K562 (cell line): ENCODE measurements around the gene PTPN1. TPM values are rescaled to one million over a fixed set of nuclear protein-coding genes. Genes with fewer than 3 reads are reported as not detected.
A peak's percentile ranks its signal among the peaks of the same experiment; 100 is the strongest.

Source experiments
- ATAC-seq: fragments of 200-7000 bp; cut with Tn5 transposase; 3 replicates; pipeline ENCODE4 v1.9.1; 2020; ENCODE audit warnings: moderate library complexity
- BruUV-seq: library from RNA; stranded (reverse); fragments of 400-500 nt; replicated peaks from 2 replicates; lab custom pipeline; 2021; lab: Mats Ljungman, UMichigan
- CTCF ChIA-PET: fragments of 300-600 bp; formaldehyde crosslinking; extraction: SDS; loops from one replicate; lab custom pipeline; 2021; ENCODE audit warnings: low intra/inter-chr PET ratio; lab: Yijun Ruan, JAX
- POLR2A ChIA-PET: fragments of 300-600, 350-650 bp; sonication (Branson Sonifier 250); formaldehyde crosslinking; extraction: SDS; loops from one replicate; lab custom pipeline; 2021; ENCODE audit warnings: antibody characterized with exemption, inconsistent platforms; lab: Yijun Ruan, JAX
- DNase-seq, 4 experiments: peaks; one replicate each; pipeline versions ENCODE4 v3.0.0 to v3.0.0-alpha.2; 2011 to 2018; ENCODE audit warnings: low spot score in 3 of 4, mixed read lengths in 3 of 4; ENCODE audit errors: extremely low read depth in 1 of 4
- FAIRE-seq: peaks from 2 replicates; lab custom pipeline; 2011; peaks lifted over from hg19 to GRCh38; lab: Jason Lieb, UNC
- H2AFZ ChIP-seq: 2 replicates; pipeline ENCODE4 v1.6.0; 2011; ENCODE audit warnings: low read depth, low read length, control low read depth, inconsistent platforms
- H3K27ac ChIP-seq: fragments of 200-600 bp; 3 replicates; pipeline ENCODE4 v1.8.0; 2011; ENCODE audit warnings: low read depth, mild to moderate bottlenecking, control low read depth, inconsistent platforms, low read length, moderate library complexity, mixed read lengths; ENCODE audit errors: extremely low read depth
- H3K27me3 ChIP-seq, 2 experiments: fragments of 300-600 bp in 1 of 2; 2 replicates in 1 of 2; 3 replicates in 1 of 2; pipeline versions ENCODE4 v1.6.0 to v1.8.0; 2011; ENCODE audit warnings: inconsistent platforms in 2 of 2, low read length in 2 of 2, mild to moderate bottlenecking in 1 of 2, mixed read lengths in 1 of 2, moderate library complexity in 1 of 2; ENCODE audit not compliant: control insufficient read depth in 2 of 2, insufficient read depth in 2 of 2
- H3K36me3 ChIP-seq: fragments of 300-600 bp; 3 replicates; pipeline ENCODE4 v1.8.0; 2011; ENCODE audit warnings: mild to moderate bottlenecking, low read length, inconsistent platforms; ENCODE audit not compliant: control insufficient read depth, insufficient read depth
- H3K4me1 ChIP-seq, 2 experiments: fragments of 200-600 bp in 1 of 2; replicated peaks in 1 of 2; 2 replicates in 1 of 2; 3 replicates in 1 of 2; pipeline versions ENCODE4 v1.5.1 to v1.8.0; 2011; ENCODE audit warnings: inconsistent platforms in 2 of 2, low read length in 2 of 2, mild to moderate bottlenecking in 1 of 2, mixed read lengths in 1 of 2, moderate library complexity in 1 of 2; ENCODE audit not compliant: control insufficient read depth in 2 of 2, insufficient read depth in 2 of 2
- H3K4me2 ChIP-seq: 2 replicates; pipeline ENCODE4 v1.6.1; 2011; ENCODE audit warnings: low read length, control low read depth, inconsistent platforms, mixed read lengths; ENCODE audit not compliant: insufficient read depth
- H3K4me3 ChIP-seq: fragments of 200-600 bp; sonication (generic), shearing (Covaris generic); 2 replicates; pipeline ENCODE4 v1.5.1; 2016; ENCODE audit warnings: control low read depth, inconsistent platforms
- H3K79me2 ChIP-seq: fragments of 200-600 bp; 3 replicates; pipeline ENCODE4 v1.8.0; 2011; ENCODE audit warnings: low read length, inconsistent platforms; ENCODE audit not compliant: control insufficient read depth, insufficient read depth
- H3K9ac ChIP-seq, 2 experiments: 2 replicates each; pipeline versions ENCODE4 v1.6.0 to v1.6.1; 2011; ENCODE audit warnings: low read depth in 2 of 2, low read length in 2 of 2, control low read depth in 1 of 2, inconsistent platforms in 1 of 2, mild to moderate bottlenecking in 1 of 2, mixed read lengths in 1 of 2; ENCODE audit not compliant: insufficient read depth in 1 of 2
- H3K9me1 ChIP-seq: one replicate; pipeline ENCODE4 v1.6.0; 2011; ENCODE audit warnings: inconsistent platforms, mild to moderate bottlenecking, low read length, moderate library complexity; ENCODE audit not compliant: control insufficient read depth, insufficient read depth
- H3K9me3 ChIP-seq: replicated peaks from 2 replicates; pipeline ENCODE4 v1.5.1; 2011; ENCODE audit warnings: low read depth, low read length, inconsistent platforms; ENCODE audit not compliant: control insufficient read depth, insufficient read depth
- H4K20me1 ChIP-seq: replicated peaks from 2 replicates; pipeline ENCODE4 v1.6.1; 2011; ENCODE audit warnings: low read length, inconsistent platforms, mixed read lengths; ENCODE audit not compliant: control insufficient read depth, insufficient read depth
- ATF1 ChIP-seq, 2 experiments: fragments of 450-650 bp in 1 of 2; IDR thresholded peaks; 2 replicates each; pipeline ENCODE4 v1.6.1; 2016; ENCODE audit warnings: missing compliant biosample characterization in 1 of 2, missing genetic modification characterization in 1 of 2
- NR2C1 ChIP-seq, 2 experiments: fragments of 450-650 bp; IDR thresholded peaks; 2 replicates each; pipeline ENCODE4 v1.6.1; 2017; ENCODE audit warnings: mild to moderate bottlenecking in 2 of 2, antibody characterized with exemption in 1 of 2, inconsistent platforms in 1 of 2, missing compliant biosample characterization in 1 of 2, missing genetic modification characterization in 1 of 2
- TBP ChIP-seq: optimal IDR thresholded peaks from 2 replicates; pipeline ENCODE3; 2011; ENCODE audit warnings: low read depth, low read length, improper control_type of control experiment
- TEAD2 ChIP-seq: fragments of 450-650 bp; IDR thresholded peaks from 2 replicates; pipeline ENCODE4 v1.6.1; 2016; ENCODE audit warnings: missing genetic modification characterization, control low read depth, missing compliant biosample characterization
- TOE1 ChIP-seq, 2 experiments: fragments of 450-650 bp in 1 of 2; sonication (generic) in 1 of 2; formaldehyde crosslinking in 1 of 2; IDR thresholded peaks; 2 replicates each; pipeline versions ENCODE4 v1.7.1 to v1.8.0; 2016 to 2022; ENCODE audit warnings: borderline replicate concordance in 2 of 2, mild to moderate bottlenecking in 2 of 2, antibody characterized with exemption in 1 of 2, inconsistent platforms in 1 of 2, low read depth in 1 of 2, missing genetic modification reagents in 1 of 2, moderate library complexity in 1 of 2
- ZNF76 ChIP-seq: fragments of 250-450 bp; sonication (Bioruptor Pico); IDR thresholded peaks from 2 replicates; pipeline ENCODE4 v1.4.0; 2020; ENCODE audit warnings: mild to moderate bottlenecking, moderate library complexity, borderline replicate concordance
- WGBS: fragments of 100-300 bp; shearing (Covaris generic); methylation state at CpG from one replicate; pipeline ENCODE4 v1.1.6; 2016; ENCODE audit warnings: low coverage, mixed read lengths; ENCODE audit not compliant: insufficient coverage; ENCODE audit errors: missing lambda C conversion rate; 5-methylcytosine and 5-hydroxymethylcytosine counted together
- in situ Hi-C: fragments of 300-500 bp; cut with MboI; formaldehyde crosslinking; loops from 4 replicates; pipeline ENCODE4 v1.15.0; 2018; ENCODE audit warnings: inconsistent platforms, mixed read lengths
- intact Hi-C: fragments of 100-400 bp; cut with micrococcal nuclease; formaldehyde crosslinking; loops from 2 replicates; pipeline ENCODE4 v1.14.2; 2022
- polyA plus RNA-seq, 8 experiments: library from polyadenylated mRNA; depleted of rRNA in 4 of 8; stranded (reverse) in 5 of 8; unstranded in 3 of 8; fragments of >200 nt; fragmentation: Nextera tagmentation in 2 of 8; fragmentation: Illumina TruSeq in 1 of 8; extraction: Ambion mirVana in 2 of 8; extraction: Trizol in 1 of 8; gene quantifications; 2 replicates each; pipeline versions ENCODE4 v1.2.1 to v1.2.3, GENCODE V29; 2011 to 2014; ENCODE audit warnings: inconsistent platforms in 1 of 8, missing spikeins in 1 of 8
- total RNA-seq, 7 experiments: library from RNA; depleted of rRNA in 6 of 7; stranded (reverse); fragments of >200 nt in 6 of 7; fragmentation: Illumina TruSeq in 2 of 7; extraction: Trizol in 2 of 7; gene quantifications; 2 replicates each; pipeline versions ENCODE4 v1.2.1 to v1.2.3, GENCODE V29; 2011 to 2021; ENCODE audit warnings: low replicate concordance in 1 of 7
- TF ChIP-seq, protein P1 (sequence below): fragments of 450-650 bp; IDR thresholded peaks from 2 replicates; pipeline ENCODE4 v1.6.1; 2016
- TF ChIP-seq, protein P2 (sequence below): fragments of 250-450 bp; sonication (Bioruptor Pico); IDR thresholded peaks from 2 replicates; pipeline ENCODE4 v1.5.0; 2021
- TF ChIP-seq, protein P3 (sequence below), 2 experiments: fragments of 450-650 bp; conservative IDR thresholded peaks; 2 replicates each; pipeline ENCODE4 v1.6.1; 2017; ENCODE audit warnings: mild to moderate bottlenecking in 2 of 2, moderate library complexity in 2 of 2
- TF ChIP-seq, protein P4 (sequence below): sonication (generic); formaldehyde crosslinking; IDR thresholded peaks from 2 replicates; pipeline ENCODE4 v1.8.1; 2023; ENCODE audit warnings: mild to moderate bottlenecking, missing genetic modification reagents
- TF ChIP-seq, protein P5 (sequence below): sonication (generic); formaldehyde crosslinking; IDR thresholded peaks from 2 replicates; pipeline ENCODE4 v1.9.0; 2022; ENCODE audit warnings: mild to moderate bottlenecking, missing genetic modification reagents

PTPN1 gene
- total and polyA plus RNA-seq, 9 of the 15 experiments (the other 6 are each of a cell fraction or from before 2014, with no cell fraction given): 11.0 to 85.3 (median 54.0) TPM

DNA sequence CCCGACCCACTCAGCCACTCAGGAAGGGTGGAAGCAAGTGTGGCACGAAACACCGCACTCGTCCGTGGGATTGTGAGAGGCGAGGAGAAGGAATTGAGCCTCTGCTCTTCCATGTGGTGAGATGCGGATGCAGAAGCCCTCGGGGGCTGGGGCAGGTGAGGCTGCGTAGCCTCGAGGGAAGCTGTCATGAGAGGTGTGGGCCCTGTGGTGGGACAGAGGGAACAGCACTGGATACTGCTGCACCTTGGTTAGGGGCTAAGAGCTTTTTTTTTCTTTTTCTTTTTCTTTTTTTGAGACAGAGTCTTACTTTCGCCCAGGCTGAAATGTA, 86.5 kb downstream of the PTPN1 start:
- intact Hi-C loops (loop anchor here (5.0 kb wide), 1 partner anchor 191 kb away; no protein-coding TSS in a partner anchor), in situ Hi-C loops (no loop called here)
- DNase-seq (no peak), FAIRE-seq (no peak), ATAC-seq (no peak)
- Histone ChIP-seq H3K4me3 (no peak overlapping the region), H3K9me1 (no peaks in the 10 kb centered on the region), H3K4me2 (no peak overlapping the region), H3K27me3 (no peaks in the 10 kb centered on the region), H3K4me1 (peaks cover 0 to 15% of the 10 kb centered on the region in 2 experiments; a peak in 2 of 5 replicates), H2AFZ (no peak overlapping the region), H4K20me1 (no peaks in the 10 kb centered on the region), H3K9ac (peak overlapping the region in 1 of 2 experiments; percentile 68; a peak in 2 of 4 replicates), H3K36me3 (peaks cover 55% of the 10 kb centered on the region), H3K79me2 (no peaks in the 10 kb centered on the region), H3K27ac (no peak overlapping the region), H3K9me3 (no peaks in the 10 kb centered on the region)
- no TSS peak for BruUV-seq
- POLR2A ChIA-PET: interaction anchor here (2.0 kb wide), 1 partner anchor 8 kb away, joined by 5 read pairs; no protein-coding TSS in a partner anchor
- WGBS: 91% methylated on average over 8 of the region's 11 CpGs
- CTCF ChIA-PET: no interaction called here
- TF ChIP-seq, protein P1, sequence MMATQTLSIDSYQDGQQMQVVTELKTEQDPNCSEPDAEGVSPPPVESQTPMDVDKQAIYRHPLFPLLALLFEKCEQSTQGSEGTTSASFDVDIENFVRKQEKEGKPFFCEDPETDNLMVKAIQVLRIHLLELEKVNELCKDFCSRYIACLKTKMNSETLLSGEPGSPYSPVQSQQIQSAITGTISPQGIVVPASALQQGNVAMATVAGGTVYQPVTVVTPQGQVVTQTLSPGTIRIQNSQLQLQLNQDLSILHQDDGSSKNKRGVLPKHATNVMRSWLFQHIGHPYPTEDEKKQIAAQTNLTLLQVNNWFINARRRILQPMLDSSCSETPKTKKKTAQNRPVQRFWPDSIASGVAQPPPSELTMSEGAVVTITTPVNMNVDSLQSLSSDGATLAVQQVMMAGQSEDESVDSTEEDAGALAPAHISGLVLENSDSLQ: no peak
- TF ChIP-seq NR2C1 (IDR thresholded peaks at IDR 0.05) (no peak), NR2C1 (tag; IDR thresholded peaks at IDR 0.05) (no peak), ATF1 (CRISPR knock-in tag; IDR thresholded peaks at IDR 0.05) (no peak), ATF1 (tag; IDR thresholded peaks at IDR 0.05) (no peak), TOE1 (IDR thresholded peaks at IDR 0.05; ENCODE audit: borderline replicate concordance) (no peak), TOE1 (CRISPR knock-in tag; IDR thresholded peaks at IDR 0.05; ENCODE audit: borderline replicate concordance, low read depth) (no peak), TBP (no peak), TEAD2 (tag) (no peak), ZNF76 (CRISPR knock-in tag) (no peak)
- TF ChIP-seq, protein P2, sequence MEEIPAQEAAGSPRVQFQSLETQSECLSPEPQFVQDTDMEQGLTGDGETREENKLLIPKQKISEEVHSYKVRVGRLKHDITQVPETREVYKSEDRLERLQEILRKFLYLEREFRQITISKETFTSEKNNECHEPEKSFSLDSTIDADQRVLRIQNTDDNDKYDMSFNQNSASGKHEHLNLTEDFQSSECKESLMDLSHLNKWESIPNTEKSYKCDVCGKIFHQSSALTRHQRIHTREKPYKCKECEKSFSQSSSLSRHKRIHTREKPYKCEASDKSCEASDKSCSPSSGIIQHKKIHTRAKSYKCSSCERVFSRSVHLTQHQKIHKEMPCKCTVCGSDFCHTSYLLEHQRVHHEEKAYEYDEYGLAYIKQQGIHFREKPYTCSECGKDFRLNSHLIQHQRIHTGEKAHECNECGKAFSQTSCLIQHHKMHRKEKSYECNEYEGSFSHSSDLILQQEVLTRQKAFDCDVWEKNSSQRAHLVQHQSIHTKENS (CRISPR knock-in tag): no peak
- TF ChIP-seq, protein P3, sequence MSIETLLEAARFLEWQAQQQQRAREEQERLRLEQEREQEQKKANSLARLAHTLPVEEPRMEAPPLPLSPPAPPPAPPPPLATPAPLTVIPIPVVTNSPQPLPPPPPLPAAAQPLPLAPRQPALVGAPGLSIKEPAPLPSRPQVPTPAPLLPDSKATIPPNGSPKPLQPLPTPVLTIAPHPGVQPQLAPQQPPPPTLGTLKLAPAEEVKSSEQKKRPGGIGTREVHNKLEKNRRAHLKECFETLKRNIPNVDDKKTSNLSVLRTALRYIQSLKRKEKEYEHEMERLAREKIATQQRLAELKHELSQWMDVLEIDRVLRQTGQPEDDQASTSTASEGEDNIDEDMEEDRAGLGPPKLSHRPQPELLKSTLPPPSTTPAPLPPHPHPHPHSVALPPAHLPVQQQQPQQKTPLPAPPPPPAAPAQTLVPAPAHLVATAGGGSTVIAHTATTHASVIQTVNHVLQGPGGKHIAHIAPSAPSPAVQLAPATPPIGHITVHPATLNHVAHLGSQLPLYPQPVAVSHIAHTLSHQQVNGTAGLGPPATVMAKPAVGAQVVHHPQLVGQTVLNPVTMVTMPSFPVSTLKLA (conservative IDR thresholded peaks at IDR 0.05): no peak
- TF ChIP-seq, protein P4, sequence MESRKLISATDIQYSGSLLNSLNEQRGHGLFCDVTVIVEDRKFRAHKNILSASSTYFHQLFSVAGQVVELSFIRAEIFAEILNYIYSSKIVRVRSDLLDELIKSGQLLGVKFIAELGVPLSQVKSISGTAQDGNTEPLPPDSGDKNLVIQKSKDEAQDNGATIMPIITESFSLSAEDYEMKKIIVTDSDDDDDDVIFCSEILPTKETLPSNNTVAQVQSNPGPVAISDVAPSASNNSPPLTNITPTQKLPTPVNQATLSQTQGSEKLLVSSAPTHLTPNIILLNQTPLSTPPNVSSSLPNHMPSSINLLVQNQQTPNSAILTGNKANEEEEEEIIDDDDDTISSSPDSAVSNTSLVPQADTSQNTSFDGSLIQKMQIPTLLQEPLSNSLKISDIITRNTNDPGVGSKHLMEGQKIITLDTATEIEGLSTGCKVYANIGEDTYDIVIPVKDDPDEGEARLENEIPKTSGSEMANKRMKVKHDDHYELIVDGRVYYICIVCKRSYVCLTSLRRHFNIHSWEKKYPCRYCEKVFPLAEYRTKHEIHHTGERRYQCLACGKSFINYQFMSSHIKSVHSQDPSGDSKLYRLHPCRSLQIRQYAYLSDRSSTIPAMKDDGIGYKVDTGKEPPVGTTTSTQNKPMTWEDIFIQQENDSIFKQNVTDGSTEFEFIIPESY (CRISPR knock-in tag): no peak
- TF ChIP-seq, protein P5, sequence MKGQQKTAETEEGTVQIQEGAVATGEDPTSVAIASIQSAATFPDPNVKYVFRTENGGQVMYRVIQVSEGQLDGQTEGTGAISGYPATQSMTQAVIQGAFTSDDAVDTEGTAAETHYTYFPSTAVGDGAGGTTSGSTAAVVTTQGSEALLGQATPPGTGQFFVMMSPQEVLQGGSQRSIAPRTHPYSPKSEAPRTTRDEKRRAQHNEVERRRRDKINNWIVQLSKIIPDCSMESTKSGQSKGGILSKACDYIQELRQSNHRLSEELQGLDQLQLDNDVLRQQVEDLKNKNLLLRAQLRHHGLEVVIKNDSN (CRISPR knock-in tag): no peak
